NCI-H345 (cell line): ENCODE data around the gene FIG4.

Experiments
- DNase-seq: peaks from one replicate; lab custom pipeline; 2025; lab: John Stamatoyannopoulos, UW

Gene FIG4

DNA sequence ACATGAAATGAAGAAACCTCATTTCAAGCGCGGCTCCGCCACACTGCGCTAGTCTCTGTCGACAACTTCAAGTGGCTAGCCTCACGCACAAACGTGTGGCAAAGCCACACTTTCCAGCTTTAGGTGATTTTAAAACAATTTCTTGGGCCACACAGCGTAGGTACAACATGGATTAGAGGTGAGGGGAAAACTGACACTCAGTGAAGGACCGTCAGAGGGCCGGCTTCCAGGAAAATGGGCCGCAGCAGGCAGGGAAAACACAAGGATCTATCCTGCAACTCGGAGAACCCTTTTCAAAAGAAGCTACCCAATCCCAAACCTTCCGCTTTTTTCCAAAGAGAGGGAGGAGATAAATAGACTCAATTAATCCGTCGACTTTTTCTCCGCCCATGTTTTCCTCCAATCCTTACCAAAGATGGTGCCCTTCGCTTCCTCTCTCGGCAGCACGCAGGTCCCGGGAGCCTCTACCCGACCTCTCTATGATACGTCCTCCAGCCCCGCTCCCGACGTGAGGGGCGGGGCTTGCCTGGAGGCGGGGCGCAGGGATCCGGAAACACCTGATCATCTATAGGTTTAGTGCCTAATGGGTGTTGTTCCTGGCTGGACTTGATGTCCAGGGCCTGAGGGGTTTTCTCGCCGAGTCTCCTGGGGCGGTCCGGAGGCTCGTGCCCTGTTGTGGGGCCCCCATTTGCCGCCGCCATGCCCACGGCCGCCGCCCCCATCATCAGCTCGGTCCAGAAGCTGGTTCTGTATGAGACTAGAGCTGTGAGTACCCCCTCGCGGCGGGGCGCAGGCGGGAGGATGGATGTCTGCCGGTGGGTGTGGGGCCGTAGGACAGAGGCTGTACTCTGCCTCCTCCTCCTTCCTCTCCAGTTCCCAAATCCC is at the start of gene FIG4, which contains the start of gene AK9:
Gene FIG4 (plus strand): TSS at position 560 of the 885 bp plus-strand sequence. CDS start 140 bp downstream, at position 700.
Gene AK9 (minus strand): TSS at position 466 of the 885 bp plus-strand sequence. CDS start 15,457 bp downstream, outside the sequence.
- DNase-seq: peak; percentile 99

DNA sequence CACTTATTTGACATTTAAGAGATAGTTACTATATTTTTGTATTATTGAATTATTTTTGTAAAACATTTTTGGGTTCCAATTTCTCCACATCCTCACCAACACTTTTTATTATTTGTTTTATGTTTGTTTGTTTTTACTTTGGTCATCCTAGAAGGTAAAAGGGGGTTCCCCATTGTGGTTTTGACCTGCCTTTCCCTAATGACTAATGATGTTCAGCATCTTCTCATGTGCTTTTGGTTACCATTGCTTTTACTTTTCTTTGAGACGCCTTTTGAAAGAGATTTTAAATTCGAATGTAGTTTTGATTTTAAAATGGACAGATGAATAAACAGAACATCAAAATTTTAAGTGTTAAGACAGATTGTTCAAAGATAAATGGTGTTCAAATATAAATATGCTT is 47.0 kb upstream of the FIG4 start:
- no peak for DNase-seq

DNA sequence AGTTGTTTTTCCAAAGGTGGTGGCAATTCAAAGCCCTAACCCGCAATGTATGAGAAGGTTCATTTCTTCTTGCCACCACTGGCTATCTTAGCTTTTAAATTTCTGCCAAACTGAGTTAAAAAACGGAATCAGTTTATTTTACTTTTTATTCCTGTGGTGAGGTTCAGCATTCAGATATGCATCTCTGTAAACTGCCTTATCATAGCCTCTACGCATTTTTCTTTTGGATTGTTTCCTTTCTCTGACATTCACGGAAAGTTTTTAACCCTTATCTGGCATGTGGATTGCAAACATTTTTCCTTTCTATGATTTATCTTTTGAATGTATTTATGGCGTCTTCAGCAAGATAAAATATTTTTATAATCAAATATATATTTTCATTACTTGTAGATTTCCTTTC is 37.8 kb upstream of the FIG4 start:
- DNase-seq: no peak

DNA sequence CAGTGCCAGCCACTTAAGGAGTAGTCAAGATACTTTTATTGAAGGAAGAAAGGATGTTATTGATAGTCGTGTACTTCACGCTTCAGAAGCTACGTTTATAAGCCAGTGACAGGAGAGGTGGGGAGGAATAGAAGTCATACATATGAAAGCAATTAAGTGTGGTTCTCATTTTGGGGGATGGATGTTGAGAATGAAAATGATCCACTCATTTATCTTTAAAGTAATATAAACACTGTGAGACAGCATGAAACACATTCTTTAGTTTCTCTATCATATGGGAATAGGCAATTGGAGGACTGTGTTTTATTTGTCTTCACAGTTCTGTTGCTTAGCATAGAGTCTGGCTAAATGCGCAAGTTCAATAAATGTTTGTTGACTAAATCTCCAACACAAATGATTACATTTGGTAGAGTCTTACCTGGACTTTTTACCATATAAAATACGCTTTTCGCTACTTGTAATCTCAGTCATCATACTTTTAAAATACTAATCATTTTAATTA is 35.3 kb upstream of the FIG4 start:
- no peak for DNase-seq

DNA sequence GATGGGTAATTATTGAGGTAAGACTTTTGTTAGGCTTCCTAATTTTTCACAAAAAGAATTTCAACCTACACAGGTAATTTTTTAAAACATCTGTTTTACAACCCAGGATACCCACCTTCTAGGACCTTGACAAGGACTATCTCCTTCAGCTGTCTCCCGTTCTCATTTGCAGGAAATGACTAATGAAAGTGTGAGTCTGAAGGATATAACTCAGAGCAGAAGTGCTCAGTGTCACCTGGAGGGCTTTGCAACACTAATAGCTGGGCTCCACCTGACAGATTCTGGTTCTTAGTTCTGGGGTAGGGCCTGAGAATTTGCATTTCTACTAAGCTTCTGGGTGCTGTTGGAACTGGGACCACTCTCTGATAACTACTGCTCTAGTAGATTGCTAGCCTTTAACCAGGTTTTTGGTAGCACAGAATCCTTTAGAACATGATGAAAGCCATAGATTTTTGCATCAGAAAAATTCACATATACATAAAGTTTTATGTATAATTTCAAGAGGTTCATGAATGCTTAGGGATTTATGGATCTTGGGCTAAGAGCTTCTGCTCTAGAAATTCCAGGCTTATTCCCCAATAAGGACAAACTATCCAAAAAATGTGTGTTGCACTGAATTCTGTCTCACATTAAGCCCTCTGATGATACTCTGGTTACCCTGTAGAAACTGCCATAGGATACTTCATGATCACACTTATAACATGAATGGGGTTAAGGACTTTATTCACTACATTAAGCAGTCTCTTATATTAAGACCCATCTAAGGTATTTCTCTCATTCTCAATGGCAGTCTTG is 30.4 kb upstream of the FIG4 start:
- no peak for DNase-seq

DNA sequence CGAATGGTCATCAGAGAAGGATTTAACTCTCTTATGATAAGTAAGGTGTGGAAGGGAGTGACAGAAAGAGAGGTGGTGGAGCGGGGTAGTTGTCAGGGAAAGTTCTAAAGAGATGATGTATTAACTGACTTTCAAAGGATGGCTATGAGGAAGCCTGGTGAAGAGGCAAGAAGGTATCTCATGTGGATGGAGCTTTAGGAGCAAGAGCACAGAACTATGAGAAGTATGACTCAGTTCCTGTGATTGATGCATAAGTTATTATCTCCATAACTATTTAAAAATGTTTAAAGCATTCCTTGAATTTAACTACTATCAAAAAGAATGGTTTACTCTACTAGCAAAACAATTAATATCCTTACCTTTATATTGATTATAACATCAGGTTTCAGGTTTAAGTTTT is 28.9 kb upstream of the FIG4 start:
- no peak for DNase-seq

DNA sequence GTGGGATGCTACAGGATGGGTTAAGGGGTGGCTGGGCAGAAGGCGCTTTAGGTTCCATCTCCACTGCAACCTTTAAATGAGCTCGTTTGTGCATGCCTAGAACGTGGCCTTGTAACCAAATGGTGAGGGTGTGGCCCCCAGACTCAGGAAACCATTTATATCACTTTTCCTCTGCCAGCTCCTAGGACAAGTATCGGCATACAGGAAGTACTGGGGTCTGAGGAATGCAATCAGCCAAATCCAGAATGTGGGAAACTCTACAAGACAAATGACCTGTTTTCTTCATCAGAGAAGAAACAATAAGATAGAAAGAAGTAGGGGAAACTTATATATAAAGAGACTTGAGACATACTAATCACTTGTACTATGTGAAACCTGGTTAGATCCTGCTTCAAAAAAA is 21.3 kb upstream of the FIG4 start:
- no peak for DNase-seq

DNA sequence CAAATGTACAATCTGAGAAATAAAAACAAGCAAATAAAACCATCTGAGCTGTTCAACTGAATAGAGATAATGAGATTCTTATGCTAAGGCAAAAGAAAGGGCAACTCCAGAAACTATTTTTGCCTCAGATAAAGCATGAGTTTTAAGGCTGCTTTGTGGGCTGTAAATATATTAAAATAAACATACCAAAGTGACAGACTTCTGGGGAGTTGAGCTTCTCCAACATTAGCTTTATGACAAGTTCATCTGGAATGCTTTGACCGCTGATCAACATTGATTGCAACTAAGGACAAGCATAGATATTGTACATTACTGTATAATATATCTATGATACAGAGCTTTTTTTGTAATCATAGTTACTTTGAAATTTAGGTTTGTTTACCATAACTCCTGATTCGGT is 19.4 kb upstream of the FIG4 start:
- DNase-seq: no peak

DNA sequence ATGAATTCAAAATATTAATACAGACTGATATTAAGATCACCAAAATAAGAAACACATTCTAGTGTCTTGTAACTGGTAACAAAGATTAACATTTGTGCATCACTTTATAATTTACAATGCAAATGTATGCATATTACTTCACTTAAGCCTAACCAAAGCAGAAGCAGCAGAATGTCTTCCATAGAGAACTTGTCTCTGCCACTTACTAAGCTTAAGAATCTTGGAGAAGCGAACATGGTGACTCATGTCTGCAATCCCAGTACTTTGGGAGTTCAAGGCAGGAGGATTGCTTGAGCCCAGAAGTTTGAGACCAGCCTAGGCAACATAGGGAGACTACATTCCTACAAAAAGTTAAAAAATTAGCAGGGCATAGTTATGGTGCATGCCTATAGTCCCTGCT is 18.9 kb upstream of the FIG4 start:
- no peak for DNase-seq

DNA sequence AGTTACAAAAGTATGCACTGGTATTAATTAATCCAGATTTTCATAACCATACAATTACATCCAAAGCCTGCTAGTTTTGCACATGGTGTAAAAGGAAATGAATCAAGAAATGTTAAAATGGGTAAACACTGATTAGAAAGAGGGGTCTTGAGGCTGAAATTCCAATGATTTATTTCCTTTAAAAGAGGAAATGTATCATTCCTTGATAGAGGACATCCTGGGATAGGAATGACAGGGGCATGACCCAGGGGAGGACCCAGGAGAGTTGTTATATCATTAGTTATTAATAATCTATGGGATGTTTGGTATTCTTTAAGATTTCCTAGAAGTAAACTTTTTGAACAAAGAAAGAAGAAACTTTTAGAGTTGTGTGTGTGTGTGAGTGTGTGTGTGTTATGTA is 18.3 kb upstream of the FIG4 start:
- no peak for DNase-seq

DNA sequence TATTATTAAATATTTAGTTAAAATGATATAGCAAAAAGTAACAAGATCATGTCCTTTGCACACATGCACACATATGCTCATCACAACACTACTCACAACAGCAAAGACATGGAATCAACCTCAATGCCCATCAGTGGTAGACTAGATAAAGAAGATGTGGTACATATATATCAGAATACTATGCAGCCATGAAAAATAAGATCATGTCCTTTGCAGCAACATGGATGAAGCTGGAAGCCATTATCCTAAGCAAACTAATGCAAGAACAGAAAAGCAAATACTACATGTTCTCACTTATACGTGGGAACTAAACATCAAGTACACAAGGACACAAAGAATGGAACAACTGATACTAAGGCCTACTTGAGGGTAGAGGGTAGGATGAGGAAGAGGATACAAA is 14.4 kb upstream of the FIG4 start:
- no peak for DNase-seq

DNA sequence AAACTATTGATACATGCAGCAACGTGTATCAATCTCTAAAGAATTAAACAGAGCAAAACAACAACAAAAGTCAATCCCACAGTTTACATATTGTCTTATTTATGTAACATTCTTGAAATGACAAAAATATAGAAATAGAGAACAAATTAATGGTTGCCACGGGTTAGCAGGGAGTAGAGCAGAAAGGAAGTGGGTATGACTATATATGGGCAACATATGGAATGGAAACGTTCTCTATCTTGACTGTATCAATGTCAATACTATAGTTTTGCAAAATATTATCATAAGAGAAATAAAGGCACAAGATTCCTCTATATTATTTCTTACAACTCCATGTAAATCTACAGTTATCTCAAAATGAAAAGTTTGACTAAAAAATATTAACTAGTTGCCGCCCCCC is 12.9 kb upstream of the FIG4 start:
- no peak for DNase-seq

DNA sequence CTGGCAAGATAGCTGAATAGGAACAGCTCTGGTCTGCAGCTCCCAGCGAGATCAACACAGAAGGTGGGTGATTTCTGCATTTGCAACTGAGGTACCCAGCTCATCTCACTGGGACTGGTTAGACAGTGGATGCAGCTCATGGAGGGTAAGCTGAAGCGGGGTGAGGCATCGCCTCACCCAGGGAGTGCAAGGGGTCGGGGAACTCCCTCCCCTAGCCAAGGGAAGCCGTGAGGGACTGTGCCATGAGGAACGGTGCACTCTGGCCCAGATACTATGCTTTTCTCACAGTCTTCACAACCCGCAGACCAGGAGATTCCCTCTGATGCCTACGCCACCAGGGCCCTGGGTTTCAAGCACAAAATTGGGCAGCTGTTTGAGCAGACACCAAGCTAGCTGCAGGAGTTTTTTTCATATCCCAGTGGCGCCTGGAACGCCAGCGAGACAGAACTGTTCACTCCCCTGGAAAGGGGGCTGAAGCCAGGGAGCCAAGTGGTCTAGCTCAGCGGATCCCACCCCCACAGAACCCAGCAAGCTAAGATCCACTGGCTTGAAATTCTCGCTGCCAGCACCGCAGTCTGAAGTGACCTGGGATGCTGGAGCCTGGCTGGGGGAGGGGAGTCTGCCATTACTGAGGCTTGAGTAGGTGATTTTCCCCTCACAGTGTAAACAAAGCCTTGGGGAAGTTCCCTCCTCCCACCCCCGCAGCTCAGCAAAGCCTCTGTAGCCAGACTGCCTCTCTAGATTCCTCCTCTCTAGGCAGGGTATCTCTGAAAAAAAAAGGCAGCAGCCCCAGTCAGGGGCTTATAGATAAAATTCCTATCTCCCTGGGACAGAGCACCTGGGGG is 12.2 kb upstream of the FIG4 start:
- DNase-seq: peak; percentile 81

DNA sequence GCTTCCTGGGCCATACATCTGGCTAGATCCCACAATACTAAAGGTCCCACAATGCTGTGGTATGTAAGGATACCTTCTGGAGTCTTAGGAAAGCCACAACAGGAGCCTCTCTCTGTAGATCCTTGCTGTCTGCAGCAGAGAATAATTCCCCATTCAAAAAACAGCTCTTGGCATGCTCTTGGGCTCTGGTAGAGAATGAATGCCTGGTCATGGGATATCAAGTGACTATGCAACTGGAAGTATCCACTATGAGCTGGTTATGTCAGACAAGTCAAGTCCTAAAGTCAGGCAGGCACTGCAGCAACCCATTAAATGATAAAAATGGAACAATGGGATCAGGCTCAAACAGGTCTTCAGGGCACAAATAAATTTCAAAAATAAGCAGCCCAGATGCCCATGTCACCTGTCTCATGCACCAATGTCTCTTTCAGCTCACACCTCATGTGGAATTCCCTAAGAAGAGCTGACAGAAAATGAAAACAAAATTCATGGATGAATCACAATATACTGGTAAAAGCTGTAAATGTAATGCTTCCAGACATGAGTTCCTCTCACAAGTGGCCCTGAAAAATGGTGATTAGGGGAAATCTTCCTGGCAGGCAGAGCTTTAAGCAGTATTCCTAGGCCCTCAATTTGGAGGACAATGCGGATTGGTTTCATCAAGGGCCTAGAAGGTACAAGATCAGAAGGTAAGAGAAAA is 4.4 kb upstream of the FIG4 start:
- no peak for DNase-seq

DNA sequence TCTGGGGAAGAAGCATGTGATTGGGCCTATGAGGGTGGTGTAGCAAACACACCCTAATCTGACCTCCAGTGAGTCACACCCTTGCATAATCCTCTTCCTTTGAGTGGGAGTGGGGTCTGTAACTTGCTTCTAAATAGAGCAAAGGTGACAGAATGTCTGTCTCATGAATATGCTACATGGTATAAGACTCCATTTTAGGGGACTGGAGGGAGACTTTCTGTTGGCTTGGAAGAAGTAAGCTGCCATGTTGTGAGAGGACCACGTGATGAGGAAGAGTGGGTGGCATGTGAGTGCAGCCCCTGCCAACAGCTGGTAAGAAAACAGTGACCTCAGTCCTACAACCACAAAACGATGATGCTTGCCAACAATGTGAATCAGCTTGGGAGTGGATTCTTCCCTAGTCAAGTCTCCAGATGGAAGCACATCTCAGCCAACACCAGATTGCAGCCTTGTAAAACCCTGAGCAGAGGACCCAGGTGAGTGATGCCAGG is 3.8 kb upstream of the FIG4 start:
- DNase-seq: no peak

DNA sequence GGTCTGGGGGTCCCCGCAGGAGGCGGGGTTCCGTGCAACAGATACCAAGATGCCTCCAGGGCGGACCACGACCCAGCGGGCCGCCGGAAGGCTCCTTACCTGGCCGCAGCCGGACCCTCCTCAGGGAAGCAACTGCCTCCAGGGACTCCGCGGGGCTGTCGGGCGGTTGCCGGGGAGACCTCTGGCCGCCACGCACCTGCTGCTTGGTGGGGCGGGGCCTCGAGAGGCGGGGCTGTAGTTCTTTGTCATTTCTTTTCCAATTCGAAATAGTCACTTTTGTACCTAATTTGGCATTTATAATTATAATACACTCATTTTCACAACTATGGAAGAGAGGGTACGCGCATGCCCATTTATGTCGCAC is 741 bp upstream of the FIG4 start:
- peak; percentile 86 for DNase-seq

DNA sequence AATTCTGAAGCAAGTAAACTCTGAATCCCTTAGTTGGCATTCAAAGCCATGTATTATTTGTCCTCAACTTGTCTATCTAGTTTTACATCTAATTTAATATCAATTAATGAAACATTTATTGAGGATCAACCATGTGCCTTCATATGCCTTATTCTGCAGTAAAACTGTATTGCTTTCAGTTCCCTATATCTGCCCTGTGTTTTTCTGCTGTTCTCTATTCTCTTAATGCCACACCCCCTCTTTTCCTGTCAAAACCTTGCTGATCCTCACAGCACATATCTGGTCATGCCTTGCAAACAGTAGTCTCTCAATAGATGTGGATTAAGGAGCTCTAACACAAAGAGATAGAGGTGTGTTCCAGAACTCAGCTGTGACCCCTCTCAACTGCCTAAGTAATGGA is 2.0 kb downstream of the FIG4 start:
- DNase-seq: no peak

DNA sequence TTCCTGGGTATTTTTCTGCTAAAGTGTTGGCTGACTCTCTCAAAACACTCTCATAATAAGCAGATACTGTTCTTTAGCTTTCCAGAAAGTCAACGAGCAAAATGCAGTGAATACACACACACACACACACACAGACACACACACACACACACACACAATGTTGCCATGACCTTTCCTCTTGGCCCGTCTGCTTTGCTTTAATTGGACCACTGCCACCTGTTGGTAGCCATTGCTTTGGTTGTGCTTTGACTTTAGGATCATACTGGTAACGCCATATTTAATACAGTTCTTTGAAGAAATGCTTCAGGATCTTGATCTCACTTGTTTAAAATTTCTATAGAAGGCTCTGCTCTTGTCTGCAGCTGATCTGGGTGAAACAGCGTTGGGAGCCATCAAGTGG is 4.4 kb downstream of the FIG4 start:
- DNase-seq: no peak

DNA sequence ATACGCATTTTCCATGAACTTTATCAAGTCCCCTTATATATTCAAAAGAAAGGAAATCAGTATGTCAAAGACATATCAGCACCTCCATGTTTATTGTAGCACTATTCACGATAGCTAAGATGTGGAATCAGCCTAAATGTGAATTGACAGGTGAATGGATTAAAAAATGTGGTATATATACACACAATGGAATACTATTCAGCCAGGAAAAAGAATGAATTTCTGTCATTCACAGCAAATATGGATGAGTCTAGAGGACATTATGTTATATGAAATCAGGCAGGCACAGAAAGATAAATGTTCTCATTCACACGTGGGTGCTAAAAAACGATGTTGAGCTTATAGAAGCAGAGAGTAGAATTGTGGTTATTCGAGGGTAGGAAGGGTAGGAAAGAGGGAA is 5.3 kb downstream of the FIG4 start:
- no peak for DNase-seq

DNA sequence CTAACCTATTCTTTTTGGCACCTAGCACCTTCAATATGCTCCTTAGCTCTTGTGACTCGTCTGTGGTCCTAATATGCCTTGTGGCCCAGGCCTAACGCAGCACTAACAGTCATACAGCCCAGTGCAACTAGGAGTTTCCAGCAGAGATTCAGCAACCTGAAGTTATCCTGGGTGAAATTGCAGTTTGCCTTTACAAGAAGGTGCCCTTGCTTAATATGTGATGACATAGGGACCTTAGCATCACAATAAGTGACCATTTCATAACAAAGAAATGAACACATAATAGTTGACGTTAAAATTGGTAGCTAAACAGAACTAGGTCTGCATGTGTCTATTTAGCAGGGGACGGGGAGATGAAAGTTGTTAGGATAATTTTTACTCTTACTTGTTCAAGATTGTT is 10.1 kb downstream of the FIG4 start:
- DNase-seq: no peak

DNA sequence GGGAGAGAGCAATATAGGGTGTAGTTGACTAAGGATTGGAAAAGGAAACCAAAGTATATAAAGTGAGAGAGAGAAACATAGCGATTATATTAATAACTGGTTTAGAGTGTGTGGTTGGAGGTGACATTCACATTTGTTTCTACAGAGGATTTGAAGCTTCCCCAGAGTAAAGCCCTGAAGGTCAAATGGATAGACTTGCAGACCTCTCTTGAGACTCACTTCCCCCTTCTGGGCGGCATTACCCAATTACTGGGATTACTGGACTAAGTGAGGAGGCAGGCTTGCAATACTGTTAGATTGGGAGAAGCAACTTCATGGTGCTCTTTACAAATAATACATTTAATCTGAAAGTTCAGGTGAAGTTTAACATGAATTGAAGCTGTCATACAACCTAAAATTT is 10.7 kb downstream of the FIG4 start:
- no peak for DNase-seq
